Measurements from ENCODE around the gene CAMTA2.
A peak's percentile ranks its signal among the peaks of the same experiment; 100 is the strongest.

The CAMTA2 gene

DNA sequence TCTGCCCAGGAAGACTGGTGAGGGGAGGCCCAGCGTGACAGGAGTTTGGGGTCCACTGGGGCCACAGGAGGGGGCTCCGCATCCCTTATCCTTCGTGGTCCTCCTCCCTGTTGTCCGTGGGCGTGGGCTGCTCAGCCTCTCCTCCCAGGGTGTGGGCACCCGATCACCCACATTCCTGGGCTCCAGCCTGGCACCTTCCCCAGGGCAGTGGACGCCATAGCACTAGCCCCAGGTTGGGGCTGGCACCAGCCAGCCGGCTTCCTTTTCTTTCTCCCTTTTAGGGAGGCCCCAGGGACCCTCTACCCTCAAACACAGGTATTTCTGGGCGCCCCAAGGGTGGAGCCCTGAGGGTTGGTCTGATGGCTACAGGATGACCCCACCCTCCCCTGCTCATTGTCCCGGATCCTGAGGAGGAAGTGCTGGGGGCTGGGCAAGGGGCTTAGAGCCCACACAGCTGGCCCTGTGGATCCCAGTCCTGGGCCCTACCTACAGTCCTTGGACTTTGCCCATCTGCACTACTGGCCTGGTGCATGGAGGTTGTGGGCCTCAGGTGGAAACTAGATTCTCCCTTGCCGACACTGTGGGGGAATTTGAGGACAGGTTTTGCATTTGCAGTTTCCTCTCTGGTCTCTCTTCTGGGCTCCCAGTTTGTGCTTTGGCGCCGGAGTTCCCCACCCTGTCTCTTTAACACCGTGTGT lies 11.4 kb upstream of the CAMTA2 start:
- no peak for DNase-seq

DNA sequence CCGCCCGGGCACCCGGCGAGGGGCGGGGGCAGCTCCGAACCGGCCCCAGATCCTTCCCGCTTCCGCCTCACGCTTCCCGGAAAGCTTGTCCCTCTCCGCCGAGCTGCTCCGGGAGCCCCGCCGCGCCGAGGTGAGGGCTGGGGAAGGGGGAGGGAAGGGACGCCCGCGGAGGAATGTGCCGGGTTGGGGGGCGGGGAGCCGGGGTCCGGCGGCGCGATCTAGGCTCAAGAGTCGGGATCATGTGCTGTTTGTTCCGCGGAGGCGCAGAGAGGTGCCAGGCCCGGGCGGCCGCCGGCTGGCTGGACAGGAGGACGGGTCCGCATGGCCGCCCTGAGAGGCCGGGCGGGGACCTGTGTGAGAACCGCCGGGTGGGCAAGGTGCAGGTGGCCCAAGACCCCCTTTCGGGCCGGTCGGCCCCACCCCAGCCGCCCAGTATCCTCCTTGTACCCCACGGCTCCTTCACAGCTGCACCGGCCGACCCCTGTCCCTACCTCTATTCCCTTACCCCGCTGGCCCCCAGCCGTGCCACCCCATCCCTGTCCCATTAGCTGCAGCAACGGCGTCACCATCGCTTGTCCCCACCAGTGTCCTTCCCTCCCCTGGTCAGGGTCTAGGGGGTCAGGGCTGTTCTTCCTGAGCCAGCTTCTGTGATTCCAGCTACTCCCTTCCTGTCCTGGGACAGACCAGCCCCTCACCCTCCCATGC lies 10.7 kb upstream of the CAMTA2 start:
- DNase-seq: no peak

DNA sequence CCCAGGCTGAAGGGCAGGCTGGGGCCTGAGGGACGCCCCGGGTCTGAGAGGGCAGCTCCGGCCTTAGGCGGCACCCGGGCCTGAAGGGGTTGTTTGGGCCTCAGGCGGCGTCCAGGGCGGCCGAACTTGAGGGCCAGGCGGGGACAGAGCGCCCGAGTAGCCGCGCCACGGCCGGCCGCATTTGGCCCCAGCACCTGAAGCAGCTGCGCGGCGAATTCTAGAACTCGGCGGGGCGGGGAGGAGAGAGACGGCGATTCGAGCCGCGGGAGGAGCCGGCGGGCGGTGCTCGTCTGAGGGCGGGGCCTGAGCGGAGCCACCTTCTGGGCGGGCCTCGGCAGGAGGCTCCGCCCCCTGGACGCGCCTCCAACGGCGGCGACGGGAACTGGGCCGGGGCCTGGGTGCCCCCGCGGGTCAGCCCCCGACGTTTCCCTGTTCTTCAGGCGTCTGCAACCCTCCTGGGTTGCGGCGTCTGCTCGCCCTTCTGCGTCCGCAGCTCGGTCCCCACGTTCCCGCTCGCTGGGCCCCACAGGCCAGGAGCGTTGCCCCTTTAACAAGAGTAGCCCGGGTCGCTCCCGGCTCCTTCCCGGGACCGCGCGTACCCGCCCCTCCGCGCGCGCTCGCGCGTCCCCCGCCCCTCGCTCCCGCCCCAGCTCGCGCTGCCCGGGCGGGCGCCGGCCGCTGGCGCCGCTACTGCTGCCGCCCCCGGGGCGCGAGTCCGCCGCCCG lies 10.0 kb upstream of the CAMTA2 start, which contains the start of the genes INCA1 and KIF1C:
Gene INCA1 (minus strand): TSS at position 221 of the 725 bp plus-strand sequence. CDS start 3,085 bp downstream, outside the sequence.
Gene KIF1C (plus strand): TSS at position 649 of the 725 bp plus-strand sequence. CDS start 2,297 bp downstream, outside the sequence.
- DNase-seq: peak; percentile 77

DNA sequence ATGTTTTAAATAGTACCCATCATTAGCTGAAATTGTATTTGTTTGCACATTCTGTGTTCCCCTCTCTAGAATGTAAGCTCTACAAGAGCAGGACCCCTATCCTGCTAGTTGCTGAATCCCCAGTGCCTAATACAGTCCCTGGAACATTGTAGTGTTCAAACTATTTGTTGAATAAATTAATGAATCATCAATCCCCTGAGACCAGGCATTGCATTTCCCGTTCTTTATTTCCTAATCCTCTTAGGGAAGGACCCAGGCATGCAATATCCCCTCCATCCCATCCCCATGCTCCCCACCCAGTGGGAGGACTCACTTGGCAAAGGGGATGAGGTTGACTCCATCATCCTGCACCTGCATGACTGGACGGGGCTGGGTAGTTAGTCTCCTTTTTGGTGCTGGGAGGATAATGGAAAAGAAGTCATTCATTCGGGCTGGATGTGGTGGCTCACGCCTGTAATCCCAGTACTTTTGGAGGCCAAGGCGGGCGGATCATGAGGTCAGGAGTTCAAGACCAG lies 6.7 kb upstream of the CAMTA2 start:
- no peak for DNase-seq

DNA sequence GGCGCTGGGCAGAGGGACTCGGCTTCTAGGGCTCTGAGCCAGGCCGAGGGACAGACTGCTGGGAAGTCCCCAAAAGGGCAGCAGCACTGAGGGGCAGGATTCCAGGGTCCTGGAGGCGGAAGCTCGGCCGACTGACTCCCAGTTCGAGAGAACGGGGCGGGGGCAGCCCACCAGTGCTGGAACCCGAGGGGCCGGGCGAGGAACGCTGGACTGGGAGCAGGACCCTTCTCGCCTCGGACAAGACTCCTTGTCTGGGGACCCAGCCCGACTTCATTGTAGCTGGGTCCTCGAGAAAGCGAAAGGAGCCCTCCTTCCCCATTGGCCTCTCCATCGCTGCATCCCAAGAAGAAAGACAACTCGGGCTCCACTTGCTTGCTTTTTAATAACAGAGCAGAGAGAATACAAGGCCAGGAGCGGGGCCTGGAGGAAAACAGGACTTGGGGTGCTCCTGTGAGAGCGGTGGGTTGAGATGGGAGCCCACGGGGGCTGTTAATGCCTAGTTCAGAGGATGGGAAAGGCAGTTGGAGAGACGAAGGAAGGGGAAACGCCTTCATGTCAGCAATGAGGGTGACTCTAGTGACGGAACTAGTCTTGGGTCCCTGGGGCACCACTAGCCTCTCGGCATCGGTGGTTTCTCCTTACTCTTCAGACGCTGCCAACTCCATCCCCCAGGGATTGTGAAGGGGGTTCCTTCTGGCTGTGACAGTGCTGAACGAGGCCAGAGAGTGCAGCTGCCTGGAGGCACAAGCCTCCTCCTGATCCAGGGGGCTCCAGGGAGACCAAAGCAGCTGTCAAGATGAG lies 492 bp upstream of the CAMTA2 start:
- peak; percentile 17 for DNase-seq

DNA sequence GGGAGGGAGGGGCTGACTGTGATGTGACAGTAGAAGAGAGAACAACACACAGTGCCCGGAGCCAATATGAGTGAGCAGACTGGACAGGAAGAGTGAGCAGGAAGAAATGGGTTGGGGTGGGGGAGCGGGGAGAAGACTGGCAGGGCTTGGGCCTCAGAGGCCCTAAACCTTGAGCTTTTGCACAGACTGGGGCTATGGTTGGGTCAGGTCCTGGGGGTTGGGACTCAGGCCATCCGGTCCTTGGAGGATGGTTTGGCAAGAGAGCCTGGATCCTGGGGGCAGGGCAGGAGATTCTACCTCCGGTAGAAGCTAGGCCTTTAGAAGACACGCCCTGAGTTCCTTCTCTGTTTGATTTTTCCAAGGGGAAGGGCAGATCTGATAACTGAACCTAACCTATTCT lies 1.1 kb downstream of the CAMTA2 start:
- no peak for DNase-seq

DNA sequence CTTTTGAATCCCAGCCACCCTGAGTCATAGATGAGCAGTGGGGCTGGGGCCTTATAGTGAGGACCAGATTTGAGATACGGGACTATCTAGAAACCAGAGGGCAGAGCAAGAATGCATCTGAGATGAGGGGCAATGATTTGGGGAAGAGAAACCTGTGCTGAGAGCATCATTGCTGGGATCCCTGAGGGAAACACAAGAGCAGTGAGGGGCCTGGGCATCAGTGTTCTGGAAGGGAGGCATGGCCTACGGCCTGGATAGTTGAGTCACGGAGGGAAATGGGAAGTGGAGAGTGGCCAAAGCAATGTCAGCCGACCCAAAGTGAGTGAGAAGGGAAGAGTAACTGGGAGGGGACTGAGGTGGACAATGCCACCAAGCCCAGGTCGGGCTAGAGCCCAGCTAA lies 5.2 kb downstream of the CAMTA2 start:
- DNase-seq: no peak

DNA sequence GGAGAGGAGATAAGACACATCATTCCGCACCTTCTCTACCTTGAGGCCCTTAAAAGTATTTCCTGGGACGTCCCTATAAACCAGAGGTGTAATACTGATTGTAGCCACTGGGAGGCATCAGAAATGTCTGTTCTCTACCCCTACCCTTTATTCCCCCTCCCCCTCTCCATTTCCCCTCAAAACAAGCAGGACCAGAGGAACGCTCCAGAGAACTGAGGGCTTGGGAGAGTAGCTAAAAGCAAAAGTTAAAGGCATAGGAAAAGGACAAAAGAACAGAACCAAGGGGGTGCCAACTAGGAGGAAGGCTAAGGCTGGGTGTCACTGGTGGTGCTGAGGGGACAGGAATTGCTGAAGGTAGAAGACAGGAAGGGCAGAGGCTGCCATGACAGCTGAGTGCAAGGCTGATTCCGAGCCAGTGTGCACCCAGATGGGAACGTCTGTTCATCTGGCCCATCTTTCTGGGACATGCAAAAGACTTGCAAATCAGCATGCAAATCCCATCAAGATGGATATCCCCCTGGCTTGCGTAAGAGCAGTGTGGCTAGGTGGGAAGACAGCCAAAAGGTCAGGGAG lies 6.7 kb downstream of the CAMTA2 start:
- DNase-seq: no peak

DNA sequence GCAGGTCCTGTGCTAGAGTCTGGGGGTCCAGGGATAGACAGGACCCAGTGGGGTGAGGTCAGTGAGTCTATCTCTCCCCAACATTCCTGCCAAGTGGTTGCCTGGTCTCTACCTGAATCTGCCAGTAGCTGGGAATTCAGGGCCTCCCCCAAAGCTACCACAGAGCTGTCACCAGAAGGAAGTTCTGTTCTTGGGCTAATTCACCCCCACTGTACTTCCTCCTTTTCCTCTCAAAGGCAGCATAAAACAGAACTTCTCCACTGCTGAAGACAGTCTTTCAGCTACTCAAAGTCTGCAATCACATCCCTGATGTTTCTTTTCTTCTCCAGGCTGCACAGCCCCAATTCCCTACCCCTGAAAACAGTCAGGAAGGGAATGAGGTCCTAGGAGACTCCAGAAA lies 8.7 kb downstream of the CAMTA2 start:
- DNase-seq: no peak

DNA sequence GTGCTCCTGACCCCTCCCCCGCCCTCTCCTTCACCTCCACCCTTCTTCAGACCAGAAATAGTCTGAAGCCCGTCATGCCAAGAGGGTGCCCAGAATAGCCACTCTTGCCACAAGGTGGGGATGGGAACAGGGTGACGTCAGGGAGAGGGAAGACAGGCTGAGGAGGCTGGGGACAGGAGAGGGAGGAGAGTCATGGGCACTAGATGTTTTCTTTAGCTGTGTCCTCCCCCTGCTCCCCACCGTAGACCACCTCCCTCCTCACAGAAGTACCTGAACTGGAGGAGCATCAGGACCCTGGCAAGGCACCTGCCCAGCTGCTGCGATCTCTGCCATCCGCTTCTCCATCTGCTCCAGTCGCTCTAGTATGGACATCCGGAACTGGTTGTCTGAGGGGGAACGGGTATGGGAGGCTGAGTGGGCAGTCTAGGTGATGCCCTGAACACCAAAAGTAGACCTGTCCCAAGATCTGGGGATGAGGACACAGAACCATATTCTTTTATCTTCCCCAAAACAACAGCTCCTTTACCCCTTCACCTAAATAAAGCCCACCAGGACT lies 13.3 kb downstream of the CAMTA2 start:
- no peak for DNase-seq

DNA sequence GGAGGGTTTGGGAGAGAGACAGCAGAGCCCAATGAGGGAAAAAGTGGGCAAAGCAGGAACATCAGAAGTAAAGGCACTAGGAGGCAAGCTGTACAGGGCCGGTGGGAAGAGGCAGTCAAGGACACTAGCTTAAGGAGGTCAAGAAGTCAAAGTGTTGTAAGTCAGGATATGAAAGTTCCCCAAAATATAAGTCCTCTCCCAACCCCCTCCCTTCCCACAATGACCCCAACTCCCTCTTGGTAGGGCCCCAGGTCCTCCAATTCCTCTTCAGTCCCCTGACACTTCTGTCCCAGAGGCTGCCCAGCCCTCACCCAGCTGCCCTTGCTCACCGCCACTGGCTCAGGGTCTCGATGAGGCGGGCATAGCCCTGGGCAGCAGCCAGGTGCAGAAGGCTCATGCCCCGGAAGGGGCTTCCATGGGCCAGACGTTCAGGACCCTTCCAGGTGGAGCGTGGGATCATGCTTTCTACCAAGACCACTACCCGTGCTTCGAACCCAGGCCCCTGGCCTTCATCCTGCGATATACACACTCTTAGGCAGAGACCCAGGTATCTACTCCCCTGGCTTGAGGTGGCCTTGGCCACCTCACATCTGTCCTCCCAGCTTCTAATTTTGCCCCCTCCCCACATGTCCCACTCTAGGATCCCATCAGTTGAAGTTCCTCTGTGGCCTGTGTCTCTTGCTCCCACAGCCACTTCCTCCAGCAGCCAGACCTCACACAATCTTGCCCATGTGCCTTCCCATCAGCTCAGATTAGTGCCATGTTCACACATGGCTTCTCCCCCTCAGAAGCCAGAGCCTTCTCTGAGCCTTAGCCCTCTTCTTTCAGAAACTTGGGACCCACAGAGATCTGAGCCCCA lies 14.0 kb downstream of the CAMTA2 start:
- no peak for DNase-seq

DNA sequence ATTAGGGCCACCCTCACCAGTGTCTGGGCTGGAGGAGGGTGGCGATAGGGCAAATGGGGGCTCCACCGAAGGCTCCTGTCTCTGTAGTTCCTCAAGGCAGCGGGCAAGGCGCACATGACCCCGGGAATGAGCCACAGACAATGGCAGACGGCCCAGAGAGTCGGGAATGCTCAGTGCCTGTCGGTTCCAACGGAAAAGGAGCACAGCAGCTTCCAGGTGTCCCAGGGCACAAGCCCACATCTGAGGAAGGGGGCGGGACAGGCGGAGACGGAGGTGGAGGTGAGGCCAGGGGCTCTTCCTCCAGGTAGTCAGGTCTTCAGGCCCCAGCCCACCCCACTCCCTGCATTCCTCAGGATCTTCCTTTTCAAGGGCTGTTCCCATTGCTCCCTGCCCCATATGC lies 14.7 kb downstream of the CAMTA2 start:
- no peak for DNase-seq

DNA sequence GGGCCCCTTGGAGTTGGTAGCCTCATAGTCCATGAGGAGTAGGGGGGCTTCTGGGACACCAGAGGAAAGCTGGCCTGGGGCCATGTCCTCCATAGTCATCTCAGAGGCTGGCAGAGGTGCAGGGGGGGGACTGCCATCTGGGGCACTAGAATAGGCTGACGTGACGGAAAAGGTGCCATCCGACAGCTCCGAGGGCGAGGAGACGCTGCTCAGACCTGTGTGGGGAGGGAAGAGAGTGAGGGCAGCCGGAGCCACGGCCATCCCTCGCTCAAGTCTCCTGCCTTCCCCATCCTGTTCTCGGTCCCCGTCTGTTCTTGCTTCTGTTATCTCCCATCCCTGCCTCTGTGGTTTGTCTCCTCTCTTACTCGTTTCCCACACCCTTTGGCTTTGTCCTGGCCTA lies 15.2 kb downstream of the CAMTA2 start:
- DNase-seq: no peak

DNA sequence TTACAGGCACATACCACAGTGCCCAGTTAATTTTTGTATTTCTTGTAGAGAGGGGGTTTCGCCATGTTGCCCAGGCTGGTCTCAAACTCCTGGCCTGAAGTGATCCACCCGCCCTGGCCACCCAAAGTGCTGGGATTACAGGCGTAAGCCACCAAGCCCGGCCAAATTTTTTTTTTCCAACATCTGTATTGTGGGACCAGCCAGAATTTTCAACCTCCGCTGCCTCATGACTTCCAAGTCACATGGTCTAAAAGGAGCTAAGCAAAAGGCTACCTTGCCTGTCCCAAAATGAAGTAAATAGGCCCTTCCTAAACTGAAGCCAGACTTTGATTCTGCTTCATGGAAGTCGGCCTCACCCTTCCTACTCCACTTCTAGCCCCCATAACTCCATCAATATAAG lies 15.6 kb downstream of the CAMTA2 start:
- no peak for DNase-seq

DNA sequence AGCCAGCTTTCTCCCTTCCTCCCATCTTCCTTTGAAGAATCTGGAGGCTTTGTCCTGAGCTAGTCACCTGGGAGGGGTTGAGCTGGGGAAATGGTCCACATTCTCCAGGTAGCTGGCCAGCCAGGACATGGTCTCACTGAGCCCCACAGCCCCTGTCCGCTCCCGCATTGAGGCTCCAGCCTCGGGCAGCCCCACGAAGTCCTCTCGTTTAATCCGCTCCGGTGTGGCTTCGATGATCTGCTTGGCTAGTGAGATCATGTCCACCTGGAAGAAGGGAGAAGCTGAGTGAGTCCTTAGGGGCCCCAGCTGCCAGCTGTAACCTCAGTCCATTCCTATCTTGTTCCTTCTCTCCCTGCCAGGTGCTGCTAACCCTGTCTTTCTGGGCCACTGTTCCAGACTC lies 17.2 kb downstream of the CAMTA2 start:
- DNase-seq: no peak

DNA sequence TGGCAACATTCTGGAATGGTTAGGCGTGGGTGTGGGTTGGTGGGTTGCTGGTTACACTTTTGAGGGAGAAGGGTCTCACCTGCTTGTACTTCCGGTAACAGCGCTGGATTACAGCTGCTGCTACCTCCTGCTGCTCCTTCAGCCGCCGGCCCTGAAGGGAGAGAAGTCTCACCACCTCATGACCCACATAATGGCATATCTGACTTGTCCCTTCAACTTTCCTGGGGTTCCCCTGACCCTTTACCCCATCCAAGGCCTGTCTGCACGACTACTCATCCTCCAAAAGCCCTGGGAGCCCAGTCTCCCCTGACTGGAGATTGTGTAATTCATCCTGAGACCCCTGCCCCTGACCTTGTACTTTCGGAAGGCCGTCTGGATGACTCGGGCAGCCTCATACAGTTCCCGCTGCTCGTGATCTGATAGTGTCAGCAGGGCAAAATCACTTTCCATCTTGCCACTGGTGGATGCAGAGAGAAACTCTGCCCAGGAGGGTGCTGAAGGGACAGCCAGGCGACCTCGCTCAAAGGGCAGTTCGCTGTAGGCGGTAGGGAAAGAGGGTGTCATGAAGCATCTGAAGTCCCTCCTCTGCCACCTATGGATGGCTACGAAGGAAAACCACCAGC lies 17.8 kb downstream of the CAMTA2 start:
- DNase-seq: no peak

DNA sequence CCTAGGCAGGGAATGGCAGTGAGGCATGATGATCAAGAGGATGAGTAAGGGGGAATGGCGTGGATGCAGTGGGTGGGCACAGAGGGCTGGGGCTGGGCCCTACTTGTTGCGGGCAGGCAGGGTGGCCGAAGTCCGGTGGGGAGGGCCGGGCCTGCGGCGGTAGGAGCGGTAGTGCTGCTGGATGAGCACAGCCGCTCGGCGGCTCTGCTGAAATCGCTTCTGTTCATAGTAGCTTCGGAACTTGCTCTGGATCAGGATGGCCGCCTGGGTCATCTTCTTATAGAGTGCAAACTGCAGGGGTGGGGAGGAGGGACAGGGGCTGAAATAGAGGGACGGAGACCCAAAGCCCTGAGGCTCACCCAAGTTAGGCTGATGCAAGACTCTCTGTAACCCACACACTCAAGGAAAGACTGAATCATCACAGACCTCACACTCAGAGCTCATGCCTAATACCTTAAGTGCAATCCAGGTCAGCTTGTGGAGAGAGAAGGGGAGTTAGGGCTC lies 18.4 kb downstream of the CAMTA2 start:
- peak; percentile 25 for DNase-seq

DNA sequence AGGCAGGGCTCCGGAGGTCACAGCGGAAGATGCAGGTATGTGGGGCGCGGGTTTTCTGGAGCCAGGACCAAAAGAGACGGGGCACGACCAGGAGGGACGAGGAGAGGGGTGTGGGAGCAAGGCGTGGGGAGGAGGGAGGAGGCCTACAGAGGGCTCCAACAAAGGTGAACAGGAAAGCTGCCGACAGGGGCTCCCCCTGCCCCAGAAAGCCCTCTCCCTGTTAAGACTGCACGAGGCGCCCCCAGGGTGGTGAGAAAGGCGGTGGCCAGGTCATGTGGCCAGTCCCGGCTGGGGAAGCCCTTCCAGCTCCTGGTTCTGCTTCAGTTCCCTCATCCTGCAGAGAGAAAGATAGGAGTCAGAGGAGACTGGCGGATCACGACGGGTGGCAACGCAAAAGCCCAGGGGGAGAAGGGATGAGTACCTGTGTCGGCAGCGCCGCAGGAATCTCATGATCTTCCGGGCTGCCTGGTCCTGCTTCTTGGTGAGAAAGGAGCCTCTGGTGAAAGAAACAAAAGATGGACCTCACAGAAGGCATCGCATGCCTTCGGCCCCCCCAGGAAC lies 18.9 kb downstream of the CAMTA2 start:
- peak; percentile 12 for DNase-seq

DNA sequence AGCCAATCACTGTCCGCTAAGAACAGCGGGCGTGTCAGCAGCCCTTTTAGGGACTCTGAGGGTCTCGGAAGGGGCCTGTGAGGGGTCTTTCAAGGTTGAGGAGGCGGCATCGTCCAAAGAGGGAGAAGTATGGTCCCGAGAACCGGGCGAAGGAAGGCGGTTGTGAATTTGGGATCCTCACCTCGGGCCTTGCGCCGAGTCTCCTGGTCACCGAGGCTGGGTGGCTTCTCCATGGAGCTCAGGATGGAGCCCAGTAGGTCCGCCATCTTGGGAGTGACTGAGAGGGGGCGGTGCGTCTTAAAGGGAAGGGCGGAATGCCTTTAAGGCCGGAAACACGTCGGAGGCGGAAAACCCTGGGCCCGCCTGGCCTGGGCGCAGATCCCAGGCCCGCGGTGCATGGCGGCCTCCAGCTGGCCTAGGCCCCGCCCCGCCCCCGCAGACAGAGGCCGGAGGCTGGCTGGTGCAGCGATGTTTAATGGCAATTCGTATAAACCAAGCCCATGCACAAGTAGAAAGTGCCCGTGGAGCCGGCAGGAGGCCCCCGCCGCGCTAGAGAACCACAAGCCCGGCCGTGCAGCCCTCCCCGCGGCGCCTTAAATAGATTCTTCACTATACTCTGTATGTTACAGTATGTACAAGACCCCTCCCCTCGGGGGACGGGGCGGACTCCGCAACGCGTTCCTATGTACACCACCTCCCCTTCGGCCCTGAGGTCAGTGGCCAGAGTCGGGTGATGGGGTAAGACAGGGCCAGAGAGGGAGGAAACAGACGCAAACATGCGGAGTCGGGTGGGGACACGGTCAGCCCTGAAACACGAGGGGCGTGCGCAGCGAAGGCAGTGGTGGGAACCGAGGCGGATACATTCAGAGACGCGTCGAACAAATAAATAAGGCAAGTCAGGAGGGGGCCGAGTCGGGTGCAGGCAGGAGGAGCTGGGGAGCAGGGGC lies 19.7 kb downstream of the CAMTA2 start, which contains the start of gene SPAG7:
Gene SPAG7 (minus strand): TSS at position 279 of the 947 bp plus-strand sequence. CDS start 13 bp downstream, at position 266.
- peak; percentile 90 for DNase-seq

All from DMS79 (cell line).